Measurements from ENCODE around the gene TIFAB.

The TIFAB gene

GRCh38 chr5:135457424-135458071, 5.4 kb upstream of the TIFAB start:
- DNase-seq: peak; percentile 22 to 75

- no peak for DNase-seq
These were observed 4.3 kb upstream of the TIFAB start for GRCh38 chr5:135456238-135457099.

GRCh38 chr5:135455876-135456237, 3.7 kb upstream of the TIFAB start:
- no peak for DNase-seq

- no peak for DNase-seq
These were observed 2.8 kb upstream of the TIFAB start for GRCh38 chr5:135454946-135455345.

DNA sequence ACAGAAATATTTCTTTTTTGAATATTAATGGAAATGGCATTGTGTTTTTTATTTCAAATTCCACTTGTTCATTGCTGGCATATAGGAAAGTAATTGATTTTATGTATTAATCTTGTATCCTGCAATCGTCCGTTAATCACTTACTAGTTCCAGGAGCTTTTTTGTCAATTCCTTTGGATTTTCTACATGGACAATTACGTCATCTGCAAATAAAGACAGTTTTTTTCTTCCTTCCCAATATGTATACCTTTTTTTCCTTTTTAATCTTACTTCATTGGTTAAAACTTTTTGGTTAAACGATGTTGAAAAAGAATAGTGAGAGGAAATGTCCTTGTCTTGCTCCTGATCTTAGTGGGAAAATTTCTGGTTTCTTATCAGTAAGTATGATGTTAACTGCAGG, 1.5 kb upstream of the TIFAB start:
- no peak for DNase-seq

GRCh38 chr5:135451581-135452320, 400 bp downstream of the TIFAB start:
- DNase-seq: no peak

GRCh38 chr5:135450952-135451351, 1.2 kb downstream of the TIFAB start:
- DNase-seq: no peak

- DNase-seq: no peak
These were observed 1.8 kb downstream of the TIFAB start for GRCh38 chr5:135450336-135450735.

DNA sequence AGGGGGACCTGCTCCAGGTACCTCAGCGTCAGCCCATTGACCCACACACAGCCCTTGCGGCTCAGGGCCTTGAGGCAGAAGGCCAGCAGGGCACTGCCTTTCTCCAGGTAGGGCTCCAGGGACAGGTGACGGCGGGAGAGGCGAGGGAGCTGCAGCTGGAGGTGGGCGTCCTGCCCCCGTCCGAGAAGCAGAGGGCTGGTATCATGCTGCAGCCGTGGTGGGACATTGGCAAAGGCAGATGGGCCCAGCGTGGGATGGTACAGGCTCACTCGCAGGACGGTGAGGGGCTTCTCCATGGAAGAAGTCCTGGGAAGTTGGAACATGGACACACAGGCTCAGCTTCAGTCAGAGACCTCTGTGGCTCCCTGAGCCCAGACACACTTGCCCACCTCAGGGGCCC, 2.5 kb downstream of the TIFAB start:
- DNase-seq: no peak

DNA sequence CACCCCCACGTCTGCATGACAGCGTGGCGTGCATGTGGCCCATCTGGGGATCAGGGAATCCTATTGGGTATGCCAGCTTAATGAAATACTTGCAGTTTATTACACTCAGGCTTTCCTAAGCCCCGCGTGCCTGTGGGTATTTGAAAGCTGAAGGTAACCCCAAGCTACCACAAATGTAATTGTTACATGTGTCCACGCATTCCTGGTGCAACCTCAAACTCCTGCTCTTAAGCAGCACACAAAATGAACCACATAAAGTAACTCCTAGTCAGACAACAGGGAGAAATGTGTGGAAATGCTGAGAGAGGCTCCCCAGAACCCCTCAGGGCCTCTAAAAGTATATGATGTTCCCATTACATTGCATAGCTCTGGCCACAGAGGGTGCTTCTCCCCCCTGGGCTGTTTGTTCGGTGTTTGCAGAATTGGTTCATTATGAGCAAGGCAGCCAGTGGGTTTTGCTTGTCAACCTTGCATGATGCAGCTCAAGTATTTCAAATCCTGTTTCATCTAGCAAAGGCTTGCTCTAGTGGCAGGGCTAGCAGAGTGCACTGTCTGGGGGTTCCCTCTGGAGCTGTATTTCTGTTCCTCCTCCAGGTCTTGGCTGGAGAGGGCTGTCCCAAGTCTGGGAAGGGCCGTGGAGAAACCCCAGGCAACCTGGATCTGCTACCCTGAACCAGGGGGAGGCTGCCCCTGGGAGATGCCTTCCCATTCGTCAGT, 3.2 kb downstream of the TIFAB start:
- DNase-seq: no peak

GRCh38 chr5:135448071-135448739, 3.9 kb downstream of the TIFAB start:
- DNase-seq: no peak

- no peak for DNase-seq
These were observed 4.7 kb downstream of the TIFAB start, which contains the start of gene DCANP1 for GRCh38 chr5:135447298-135447929. DCANP1 (minus strand) TSS chr5:135447348; CDS start chr5:135447108, 240 bp downstream.

DNA sequence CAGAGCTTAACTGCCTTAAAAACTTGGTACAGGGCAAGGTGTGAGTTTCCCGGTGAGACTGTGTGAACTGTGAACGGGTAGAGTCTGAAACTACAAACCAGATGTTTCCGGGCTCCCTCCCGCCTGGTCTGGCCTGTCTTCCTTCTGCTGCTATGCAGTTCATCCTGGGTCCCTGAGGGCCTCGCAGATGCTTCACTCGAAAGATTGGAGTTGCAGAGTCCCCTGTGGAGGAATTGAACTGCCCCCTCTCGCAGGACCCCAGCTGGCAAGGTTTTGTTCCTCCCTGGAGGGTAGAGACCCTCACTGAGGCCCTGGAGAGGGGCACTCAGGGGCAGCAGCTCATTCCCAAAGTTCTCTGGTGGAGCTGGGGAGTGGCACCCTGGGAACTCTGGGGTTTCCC, 5.5 kb downstream of the TIFAB start:
- DNase-seq: no peak

GRCh38 chr5:135446206-135446605, 5.9 kb downstream of the TIFAB start:
- DNase-seq: no peak

DNA sequence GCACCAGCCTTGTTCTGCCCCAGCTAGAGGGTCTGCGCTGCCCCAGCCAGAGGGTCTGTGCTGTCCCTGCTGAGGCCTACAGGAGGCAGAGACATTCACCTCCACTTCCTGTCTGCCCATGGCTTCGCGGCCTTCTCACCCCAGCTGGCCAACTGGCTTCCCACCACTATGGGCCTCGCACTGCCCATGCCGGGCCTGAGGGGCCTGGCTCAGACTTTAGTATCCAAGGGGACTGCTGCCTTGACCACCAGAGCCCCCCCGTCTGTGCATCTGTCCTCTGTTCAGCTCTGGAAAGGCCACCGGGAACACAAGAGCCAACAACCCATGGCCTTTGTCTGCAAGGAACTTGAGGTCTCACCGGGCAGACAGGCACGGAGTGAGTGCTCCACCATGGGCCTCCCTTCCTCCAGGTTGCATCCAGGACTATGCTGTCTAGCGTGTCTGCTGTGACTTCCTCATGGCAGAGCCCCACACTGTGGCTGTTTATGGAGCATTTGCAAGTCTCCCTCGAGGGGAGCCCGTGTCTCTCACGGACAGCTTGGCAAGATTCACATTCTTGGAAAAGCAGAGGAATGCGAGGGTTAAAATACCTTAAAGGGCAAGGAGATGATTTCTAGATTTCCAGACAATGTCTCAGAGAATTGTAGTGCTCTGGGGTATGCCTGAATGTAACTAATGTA, 6.7 kb downstream of the TIFAB start:
- DNase-seq: no peak

DNA sequence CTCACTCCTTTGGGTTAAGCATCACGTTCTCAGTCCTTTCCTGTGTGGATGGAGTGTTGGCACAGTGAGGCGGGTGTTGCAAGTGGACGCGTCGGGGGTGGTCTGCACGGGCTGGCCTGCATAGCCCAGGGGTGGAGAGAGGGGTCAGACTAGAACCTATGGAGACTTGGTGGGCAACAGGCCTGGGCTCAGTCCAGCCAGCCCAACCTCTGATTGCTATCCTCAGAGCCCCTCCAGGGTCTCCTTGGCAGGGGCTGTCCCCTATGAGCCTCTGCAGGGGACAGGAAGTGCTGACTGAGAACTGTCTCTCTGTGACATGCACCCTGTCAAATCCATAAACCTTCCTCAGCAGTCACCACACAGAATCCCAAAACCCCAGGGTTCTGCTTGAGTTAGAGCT, 7.3 kb downstream of the TIFAB start:
- no peak for DNase-seq

GRCh38 chr5:135444360-135444759, 7.8 kb downstream of the TIFAB start:
- no peak for DNase-seq

DNA sequence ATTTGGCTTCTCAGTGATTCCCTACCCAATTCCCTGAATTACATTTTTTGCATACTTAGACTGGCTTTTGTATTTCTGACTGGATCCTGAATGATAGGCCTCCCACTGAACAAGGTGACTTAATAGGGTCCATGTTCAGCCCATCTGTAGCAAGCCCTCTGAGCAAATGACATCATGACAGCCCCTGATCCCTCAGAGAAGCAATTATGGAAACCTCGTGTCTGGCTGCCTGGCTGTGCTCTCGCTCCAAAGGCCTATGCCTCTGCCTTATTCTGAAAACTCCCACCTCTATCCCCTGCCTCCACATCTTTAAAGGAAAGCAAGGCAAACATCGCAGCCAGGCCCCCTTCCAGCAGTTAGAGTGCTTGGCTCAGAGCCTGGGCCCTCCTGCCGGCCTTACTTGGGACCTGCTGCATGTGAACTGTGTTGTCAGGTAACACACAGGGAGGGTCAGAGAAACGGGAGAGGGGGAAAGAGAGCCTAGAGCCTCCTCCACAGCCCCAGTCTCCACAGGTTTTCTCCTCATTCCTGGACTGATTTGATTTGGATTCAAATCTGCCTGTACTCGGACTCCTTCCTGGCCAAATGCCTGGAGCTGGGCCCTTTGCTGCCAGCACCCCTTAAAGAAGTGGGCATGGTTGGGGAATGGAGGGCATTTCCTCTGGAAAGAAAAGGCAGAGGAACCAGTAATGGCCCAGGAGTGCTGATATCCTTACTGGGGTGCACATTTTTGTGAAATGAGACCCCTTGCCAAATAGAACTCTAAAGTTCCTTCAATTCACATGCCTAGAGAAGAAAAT, 8.8 kb downstream of the TIFAB start:
- DNase-seq: no peak

DNA sequence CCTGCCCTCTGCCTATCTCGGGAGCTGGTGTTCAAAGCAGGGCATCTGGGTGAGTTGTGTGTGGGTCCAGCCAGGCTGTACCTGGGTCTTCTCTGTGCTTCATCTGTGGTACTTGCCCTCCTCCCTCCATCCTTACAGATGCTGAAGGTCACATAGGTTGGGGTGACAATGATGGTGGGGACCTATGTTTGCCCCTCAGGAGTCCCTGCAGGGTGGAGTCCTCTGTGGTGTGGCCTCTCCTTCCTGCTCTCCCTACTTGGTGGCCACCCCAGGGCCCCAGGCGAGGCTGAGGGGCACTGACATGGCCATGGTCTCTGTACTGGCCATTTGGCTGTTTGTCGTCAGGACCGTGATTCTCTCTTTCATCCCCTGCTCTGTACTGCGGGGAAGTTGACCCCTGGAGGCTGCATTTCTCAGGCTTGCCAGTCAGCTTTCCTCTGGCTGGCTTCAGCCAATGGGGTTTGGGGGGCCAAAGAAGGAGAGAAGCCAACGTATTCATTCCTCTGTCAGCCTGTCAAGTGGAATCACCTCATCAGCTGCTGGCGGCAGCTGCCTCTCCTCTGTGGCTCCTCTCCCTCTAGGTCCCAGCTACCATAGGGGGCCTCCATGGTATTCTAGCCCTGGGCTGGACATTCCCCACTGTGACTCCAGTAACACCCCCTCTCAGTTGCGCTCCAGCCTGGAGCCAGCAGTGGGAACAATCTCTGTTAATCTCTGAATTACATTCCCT, 9.6 kb downstream of the TIFAB start:
- DNase-seq: no peak

DNA sequence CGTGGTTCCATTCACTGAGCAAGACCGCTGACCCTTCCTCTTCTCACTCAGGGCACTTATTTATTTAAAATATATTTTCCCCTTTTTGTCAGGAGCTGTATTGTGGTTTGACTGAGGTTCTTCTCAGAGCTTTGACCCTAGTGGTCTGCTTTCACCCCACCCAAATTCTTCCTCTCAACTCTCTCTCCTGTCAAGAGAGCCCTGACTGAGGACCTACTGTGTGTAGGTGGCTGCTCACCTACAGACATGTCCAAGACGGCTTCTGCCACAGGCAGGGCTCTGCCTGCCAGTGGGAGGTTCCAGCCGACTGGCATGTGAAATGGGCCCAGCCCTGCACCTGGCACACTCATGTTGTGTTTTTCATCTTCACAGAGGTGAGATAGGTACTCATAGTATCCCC, 10.2 kb downstream of the TIFAB start:
- no peak for DNase-seq
